Right forelimb (tissue), 1 donor: ENCODE data around the gene MAPK8.

Experiments used
- DNase-seq: peaks from one replicate; pipeline ENCODE4 v3.0.0-alpha.2; 2018

The MAPK8 gene

GRCh38 chr10:48451969-48452878, 145.7 kb downstream of the MAPK8 start:
- DNase-seq: peak; percentile 23

- peak; percentile 30 for DNase-seq
Observed at GRCh38 chr10:48452879-48453412, 146.5 kb downstream of the MAPK8 start.

GRCh38 chr10:48453451-48454301, 147.2 kb downstream of the MAPK8 start:
- no peak for DNase-seq

GRCh38 chr10:48454302-48455054, 148.0 kb downstream of the MAPK8 start:
- peak; percentile 24 for DNase-seq

- no peak for DNase-seq
Observed at GRCh38 chr10:48455055-48455391, 148.5 kb downstream of the MAPK8 start.

- peak; percentile 40 for DNase-seq
Observed at GRCh38 chr10:48455392-48456151, 149.1 kb downstream of the MAPK8 start.

DNA sequence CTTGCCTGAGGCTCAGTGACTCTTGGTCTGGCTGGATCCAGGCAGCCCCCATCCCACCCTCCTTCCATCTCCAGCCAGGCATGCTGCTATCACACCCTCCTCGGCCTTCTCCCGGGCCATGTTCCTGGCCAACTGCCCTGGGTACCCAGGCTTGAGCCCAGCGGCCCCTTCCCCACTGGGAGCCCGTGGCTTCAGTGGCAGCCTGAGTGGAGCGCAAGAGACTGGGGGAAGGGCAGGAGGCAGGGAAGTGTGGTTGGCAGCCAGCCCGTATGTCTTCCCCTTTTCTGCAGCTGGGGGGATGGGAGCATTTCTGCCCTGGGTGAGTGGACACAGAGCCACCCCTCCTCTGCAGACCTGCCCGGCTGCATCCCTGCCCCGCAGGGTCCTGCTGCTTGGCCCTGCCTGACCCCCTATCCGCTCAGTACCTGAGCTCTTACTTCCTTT, 149.9 kb downstream of the MAPK8 start:
- DNase-seq: no peak

DNA sequence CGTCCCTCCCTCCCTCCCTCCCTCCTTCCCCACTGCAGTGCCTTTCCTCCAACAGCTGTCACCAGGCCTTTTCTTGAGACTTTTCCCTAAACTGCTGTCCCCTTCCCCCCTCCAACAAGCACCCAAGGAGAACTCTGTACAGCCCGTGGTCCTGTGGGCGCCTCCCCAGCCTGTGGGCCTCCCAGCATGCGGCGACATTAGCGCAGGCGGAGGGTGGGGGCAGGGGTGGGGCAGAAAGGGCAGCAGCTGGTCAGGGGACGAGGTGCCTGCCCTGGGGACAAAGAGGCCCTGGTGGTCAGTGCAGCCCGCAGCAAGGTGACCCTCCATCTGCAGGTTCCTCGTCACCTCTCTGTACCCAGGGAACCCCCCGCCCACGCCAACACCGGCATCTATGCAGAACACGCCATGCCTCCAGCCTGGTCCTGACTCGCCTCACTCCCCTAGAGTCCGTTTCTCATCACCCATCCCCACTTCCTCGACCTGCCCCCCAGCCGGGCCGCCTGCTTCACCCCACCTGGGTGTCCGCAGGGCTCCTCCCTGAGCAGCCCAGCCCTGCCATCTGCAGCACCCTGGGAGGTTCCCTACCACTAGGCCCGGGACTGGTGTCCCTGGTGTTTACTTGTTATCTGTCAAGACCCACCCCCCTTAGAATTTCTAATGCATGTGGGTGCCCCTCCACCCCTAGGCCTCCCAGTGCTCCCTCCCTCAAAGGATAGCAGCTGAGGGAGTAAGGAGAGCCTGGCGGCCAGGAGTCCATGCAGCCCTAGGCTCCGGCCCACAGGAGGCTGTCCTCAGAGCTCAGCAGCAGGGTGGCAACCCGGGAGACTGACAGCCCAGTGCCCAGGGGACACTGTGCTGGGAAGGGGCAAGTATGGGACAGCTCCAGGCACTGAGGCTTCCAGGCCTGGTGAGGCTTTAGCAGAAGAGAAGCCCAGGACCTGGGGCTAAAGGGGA, 150.6 kb downstream of the MAPK8 start:
- DNase-seq: no peak

GRCh38 chr10:48457949-48458661, 151.6 kb downstream of the MAPK8 start:
- no peak for DNase-seq

- no peak for DNase-seq
Observed at GRCh38 chr10:48458662-48459048, 152.2 kb downstream of the MAPK8 start.

GRCh38 chr10:48459270-48460150, 153.0 kb downstream of the MAPK8 start:
- no peak for DNase-seq

GRCh38 chr10:48460182-48460581, 153.7 kb downstream of the MAPK8 start:
- no peak for DNase-seq

GRCh38 chr10:48461623-48462481, 155.4 kb downstream of the MAPK8 start:
- DNase-seq: no peak

- peak; percentile 15 for DNase-seq
Observed at GRCh38 chr10:48462482-48463020, 156.1 kb downstream of the MAPK8 start.

DNA sequence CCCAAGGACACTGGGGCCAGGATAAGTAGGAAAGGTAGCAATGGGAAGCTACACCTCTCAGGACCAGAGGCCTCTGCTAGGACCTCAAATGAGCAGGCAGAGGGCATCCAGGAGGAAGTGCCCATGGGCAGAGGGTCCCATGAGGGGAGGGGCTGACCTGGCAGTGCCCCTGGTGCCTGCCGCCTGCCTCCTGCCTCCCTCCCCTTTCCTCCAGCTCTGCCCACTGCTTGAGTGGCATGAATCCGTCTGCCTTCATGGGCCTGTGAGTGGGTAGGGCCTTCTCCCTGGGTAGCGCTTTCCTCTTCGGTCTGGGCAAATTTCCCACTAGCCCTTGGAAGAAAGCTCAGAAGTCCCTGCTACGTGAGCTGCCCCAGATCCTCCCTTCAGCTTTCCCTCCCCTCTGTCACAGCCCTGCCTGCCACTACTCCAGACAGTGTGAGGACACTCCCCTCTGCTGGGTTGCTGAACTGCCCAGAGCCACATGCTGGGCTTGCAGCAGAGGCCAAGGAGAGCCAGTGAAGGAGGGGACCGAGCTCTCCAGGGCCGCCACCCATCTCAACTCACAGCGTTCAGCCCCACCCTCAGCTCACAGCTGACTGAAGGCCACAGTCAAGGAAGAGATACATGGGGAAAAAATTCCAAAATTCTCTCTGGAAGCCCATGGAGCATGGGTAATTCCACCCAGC, 157.0 kb downstream of the MAPK8 start:
- no peak for DNase-seq

GRCh38 chr10:48464121-48464870, 157.8 kb downstream of the MAPK8 start:
- DNase-seq: no peak
